ENCODE results near the gene TRRAP. TPM values are rescaled to one million over a fixed set of nuclear protein-coding genes. Genes with fewer than 3 reads are reported as not detected.

TRRAP gene
- total and polyA plus RNA-seq, 10 donors: 8.4 to 73.4 (median 57.5) TPM

- TF ChIP-seq POLR2A (IDR thresholded peaks at IDR 0.05) (no peak), POLR2AphosphoS5 (IDR thresholded peaks at IDR 0.05) (no peak), CTCF (IDR thresholded peaks at IDR 0.05 in 8 of 11, conservative IDR thresholded peaks at IDR 0.05 in 3 of 11) (no peak)
- Histone ChIP-seq H3K36me3 (peaks cover 3 to 100% (median 98%) of the 10 kb centered on the region in 6 donors), H3K27ac (no peak overlapping the region), H3K4me1 (no peaks in the 10 kb centered on the region), H3K27me3 (replicated peaks in 1 of 7) (no peaks in the 10 kb centered on the region), H3K4me3 (no peak overlapping the region), H3K9me3 (no peaks in the 10 kb centered on the region)
- WGBS, 5 donors: 84 to 93% (median 91%) methylated on average over 12 of the region's 12 CpGs
- intact Hi-C loops (cut with DNase I; ENCODE audit: low total_unique reads): no loop called here
- no peak for DNase-seq
Observed at GRCh38 chr7:98922392-98923187, 44.3 kb downstream of the TRRAP start.

GRCh38 chr7:98923512-98923911 is 45.2 kb downstream of the TRRAP start:
- DNase-seq: no peak
- no peaks in the 10 kb centered on the region for H3K27me3 ChIP-seq (replicated peaks in 1 of 7)
- no peak for TF ChIP-seq POLR2A (IDR thresholded peaks at IDR 0.05)
- TF ChIP-seq CTCF (IDR thresholded peaks at IDR 0.05 in 8 of 11, conservative IDR thresholded peaks at IDR 0.05 in 3 of 11): no peak
- TF ChIP-seq POLR2AphosphoS5 (IDR thresholded peaks at IDR 0.05): no peak
- intact Hi-C loops (cut with DNase I; ENCODE audit: low total_unique reads): no loop called here
- H3K27ac ChIP-seq: no peak overlapping the region
- H3K36me3 ChIP-seq: peaks cover 0 to 100% (median 97%) of the 10 kb centered on the region in 6 donors
- 95 to 99% (median 98%) methylated on average over 5 of the region's 5 CpGs for WGBS, 5 donors
- no peaks in the 10 kb centered on the region for H3K9me3 ChIP-seq
- no peak overlapping the region for H3K4me3 ChIP-seq
- no peaks in the 10 kb centered on the region for H3K4me1 ChIP-seq

GRCh38 chr7:98927125-98927524 is 48.8 kb downstream of the TRRAP start:
- peaks cover 0 to 8% (median 0%) of the 10 kb centered on the region in 6 donors for H3K4me1 ChIP-seq
- TF ChIP-seq POLR2A (IDR thresholded peaks at IDR 0.05): no peak
- TF ChIP-seq POLR2AphosphoS5 (IDR thresholded peaks at IDR 0.05): no peak
- TF ChIP-seq CTCF (IDR thresholded peaks at IDR 0.05 in 8 of 11, conservative IDR thresholded peaks at IDR 0.05 in 3 of 11): no peak
- H3K27me3 ChIP-seq (replicated peaks in 1 of 7): no peaks in the 10 kb centered on the region
- H3K27ac ChIP-seq: no peak overlapping the region
- DNase-seq: no peak
- no peaks in the 10 kb centered on the region for H3K9me3 ChIP-seq
- H3K4me3 ChIP-seq: no peak overlapping the region
- peaks cover 0 to 100% (median 98%) of the 10 kb centered on the region in 6 donors for H3K36me3 ChIP-seq
- WGBS, 5 donors: 95 to 99% (median 98%) methylated on average over 15 of the region's 15 CpGs
- intact Hi-C loops (cut with DNase I; ENCODE audit: low total_unique reads): no loop called here

GRCh38 chr7:98930464-98930863 is 52.1 kb downstream of the TRRAP start:
- no peak for TF ChIP-seq POLR2A (IDR thresholded peaks at IDR 0.05)
- TF ChIP-seq POLR2AphosphoS5 (IDR thresholded peaks at IDR 0.05): no peak
- TF ChIP-seq CTCF (IDR thresholded peaks at IDR 0.05 in 8 of 11, conservative IDR thresholded peaks at IDR 0.05 in 3 of 11): no peak
- Histone ChIP-seq H3K27ac (peak overlapping the region in 5 of 8 donors; percentile 31 to 77 (median 43)), H3K27me3 (replicated peaks in 1 of 7) (no peaks in the 10 kb centered on the region), H3K9me3 (no peaks in the 10 kb centered on the region), H3K4me3 (peak overlapping the region in 1 of 8 donors; percentile 49), H3K36me3 (peaks cover 5 to 100% (median 97%) of the 10 kb centered on the region in 6 donors), H3K4me1 (peaks cover 0 to 10% (median 4%) of the 10 kb centered on the region in 6 donors)
- 77 to 92% (median 81%) methylated on average over 10 of the region's 10 CpGs for WGBS, 5 donors
- no peak for DNase-seq
- intact Hi-C loops (cut with DNase I; ENCODE audit: low total_unique reads): no loop called here
